Measurements from ENCODE around the gene BBOX1.
"Not testable (repeated sequence)": the region's sequence is repeated elsewhere in the genome, so short reads cannot be mapped to it uniquely, and the experiment has no call there.

- not testable (repeated sequence) for TF ChIP-seq CTCF (IDR thresholded peaks at IDR 0.05; ENCODE audit: low read length); EZH2 (IDR thresholded peaks at IDR 0.05; ENCODE audit: borderline replicate concordance, low read length)
These were observed 95.3 kb downstream of the BBOX1 start for GRCh38 chr11:27135924-27136329.

Data from OCI-LY1 (cell line).